ENCODE results near the gene ZNF462. TPM values are rescaled to one million over a fixed set of nuclear protein-coding genes. Genes with fewer than 3 reads are reported as not detected.

The ZNF462 gene
- total RNA-seq, 1 donor from 2014 or later = 108 TPM

DNA sequence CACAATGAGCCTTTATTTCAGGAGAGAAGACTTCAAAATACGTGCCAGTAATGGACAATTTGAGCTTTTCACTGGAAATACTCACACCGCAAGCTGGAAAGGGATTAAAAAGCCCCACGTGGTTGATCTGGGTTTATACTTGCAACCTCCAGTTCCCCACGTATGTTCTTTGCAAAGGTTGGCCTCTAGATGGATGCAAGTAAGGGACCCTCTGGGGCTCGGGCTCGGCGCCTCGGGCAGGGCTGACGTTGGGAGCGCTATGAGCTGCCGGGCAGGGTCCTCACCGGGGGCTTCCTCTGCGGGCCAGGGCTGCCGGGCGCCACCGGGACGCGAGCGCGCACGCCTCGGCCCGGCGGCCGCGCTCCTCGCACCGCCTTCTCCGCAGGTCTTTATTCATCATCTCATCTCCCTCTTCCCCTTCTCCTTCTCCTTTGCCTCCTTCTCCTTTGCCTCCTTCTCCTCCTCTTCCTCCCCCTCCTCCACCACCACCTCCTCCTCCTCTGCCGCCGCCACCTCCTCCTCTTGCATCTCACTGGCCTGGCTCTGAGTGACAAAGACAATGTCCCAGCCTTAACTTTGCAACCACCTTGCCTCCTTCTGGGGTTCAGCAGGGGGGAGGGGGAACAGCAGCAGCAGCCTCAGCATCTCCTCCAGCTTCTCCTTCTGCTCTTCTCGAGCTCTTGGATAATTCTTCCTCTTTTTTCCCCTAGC, 701 bp upstream of the ZNF462 start:
- DNase-seq (ENCODE audit: low spot score in 2 of 2) (peak in 1 of 2 donors; percentile 45), FAIRE-seq (no peak)

DNA sequence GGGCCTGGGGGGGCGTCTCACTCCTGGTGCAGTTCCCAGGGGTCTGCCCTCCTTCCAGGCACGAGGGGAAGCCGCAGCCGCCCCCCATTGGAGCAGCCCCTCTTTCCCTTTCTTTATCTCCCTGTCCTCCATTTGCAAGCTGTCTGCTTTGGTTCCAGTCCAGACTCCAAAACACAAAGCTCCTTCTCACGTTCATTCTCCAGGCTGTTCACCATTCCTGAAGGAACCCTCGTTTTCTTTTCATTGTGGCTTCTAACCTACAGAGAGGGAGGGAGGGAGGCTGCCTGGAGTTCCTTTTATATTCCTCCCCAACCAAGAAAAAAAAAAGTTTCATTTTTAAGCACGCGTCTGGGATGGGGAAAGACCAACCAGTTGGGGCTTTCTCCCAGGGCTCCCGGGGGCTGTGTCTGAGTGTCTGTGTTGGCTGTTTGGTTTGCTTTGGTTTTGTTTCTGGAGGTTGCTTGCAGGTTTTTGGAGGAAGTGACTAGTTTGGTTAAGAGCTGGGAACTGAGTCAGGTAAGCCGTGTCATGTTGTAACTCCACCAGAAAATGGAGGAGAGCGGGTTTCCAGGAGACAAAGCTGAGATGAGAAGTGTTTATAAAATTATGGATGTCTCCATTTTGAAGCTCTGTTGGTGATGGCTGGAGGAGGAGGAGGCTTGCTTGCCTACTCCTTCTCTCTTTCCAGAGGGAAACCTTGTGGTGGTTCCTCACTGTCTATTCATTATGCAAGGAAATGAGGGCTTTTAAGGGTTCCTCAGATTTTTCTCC, 1.6 kb downstream of the ZNF462 start:
- FAIRE-seq (no peak), DNase-seq (ENCODE audit: low spot score in 2 of 2) (no peak)

DNA sequence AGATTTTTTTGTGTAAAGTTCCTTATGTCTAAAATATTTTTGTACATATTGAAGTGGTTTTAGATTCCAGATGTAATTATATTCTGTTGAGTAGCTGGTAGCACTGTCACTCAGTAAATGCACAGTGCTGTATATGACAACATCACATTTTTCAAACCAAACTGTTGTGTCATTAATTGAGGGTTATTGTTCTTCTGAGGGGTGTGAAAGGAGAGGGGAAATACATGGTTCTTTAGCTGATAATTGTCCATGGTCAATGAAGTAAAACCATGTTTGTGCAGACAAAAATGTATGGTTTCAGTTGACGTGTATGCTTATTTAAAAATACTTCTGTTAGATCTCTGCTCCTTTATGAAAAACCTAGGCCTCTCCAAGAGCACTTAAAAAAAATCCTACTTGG, 3.3 kb downstream of the ZNF462 start:
- FAIRE-seq = no peak
- DNase-seq (ENCODE audit: low spot score in 2 of 2) = no peak

DNA sequence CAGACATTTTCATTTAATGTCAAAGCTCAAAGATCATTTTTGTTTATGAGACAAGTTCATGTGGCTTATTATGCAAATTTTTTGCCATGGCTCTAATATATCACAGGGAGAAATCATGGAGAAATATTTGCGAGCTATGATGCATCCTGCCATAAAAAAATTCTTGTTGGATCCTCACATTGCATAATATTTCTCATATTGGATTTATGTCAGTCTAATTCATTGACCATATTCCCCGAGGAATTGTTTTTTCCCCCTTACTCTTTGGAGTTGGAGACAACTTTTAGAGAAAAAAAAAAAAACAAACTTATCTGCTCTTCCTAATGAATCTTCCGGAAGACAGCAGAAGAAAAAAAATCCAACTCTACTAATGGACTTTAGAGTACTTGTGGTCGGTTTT, 4.3 kb downstream of the ZNF462 start:
- FAIRE-seq (no peak), DNase-seq (ENCODE audit: low spot score in 2 of 2) (no peak)

DNA sequence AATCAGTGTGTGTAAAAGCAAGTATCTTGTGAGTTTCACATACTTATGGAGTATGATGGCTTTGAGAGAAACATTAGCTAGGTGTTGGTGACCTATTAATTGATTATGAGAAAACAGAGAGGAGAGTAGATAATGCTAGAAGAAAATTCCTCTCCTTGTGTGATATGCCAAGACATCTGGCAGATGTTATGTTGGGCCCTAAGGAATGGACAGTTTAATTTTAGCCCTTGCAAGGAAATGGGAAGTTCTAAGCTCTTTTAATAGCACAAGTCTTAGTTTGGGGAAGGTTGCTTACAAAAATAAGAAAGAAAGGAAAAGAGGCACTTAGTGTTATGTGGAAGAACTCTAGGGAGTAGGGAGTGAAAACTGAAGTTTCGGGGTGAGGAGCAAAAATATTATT, 5.1 kb downstream of the ZNF462 start:
- no peak for FAIRE-seq
- DNase-seq (ENCODE audit: low spot score in 2 of 2) = no peak

DNA sequence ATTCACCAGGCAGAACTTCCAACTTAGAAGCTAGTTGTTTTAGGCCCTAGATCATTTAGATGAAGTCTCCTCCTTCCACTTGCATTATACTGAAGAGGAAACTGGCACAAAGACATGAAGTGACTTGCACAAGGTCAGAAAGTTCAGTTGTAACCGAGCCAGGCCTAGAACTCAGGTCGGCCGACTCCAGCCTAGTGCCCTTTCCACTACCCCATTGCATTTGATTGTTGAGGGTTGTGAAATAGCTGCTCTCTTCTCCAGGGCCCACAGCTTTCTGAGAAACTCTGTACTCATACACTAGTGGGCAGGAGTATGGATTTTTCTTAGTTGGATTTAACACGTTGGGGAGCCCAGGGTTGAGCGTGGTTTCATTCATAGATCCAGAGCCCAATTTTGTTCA, 5.6 kb downstream of the ZNF462 start:
- FAIRE-seq (no peak), DNase-seq (ENCODE audit: low spot score in 2 of 2) (no peak)

DNA sequence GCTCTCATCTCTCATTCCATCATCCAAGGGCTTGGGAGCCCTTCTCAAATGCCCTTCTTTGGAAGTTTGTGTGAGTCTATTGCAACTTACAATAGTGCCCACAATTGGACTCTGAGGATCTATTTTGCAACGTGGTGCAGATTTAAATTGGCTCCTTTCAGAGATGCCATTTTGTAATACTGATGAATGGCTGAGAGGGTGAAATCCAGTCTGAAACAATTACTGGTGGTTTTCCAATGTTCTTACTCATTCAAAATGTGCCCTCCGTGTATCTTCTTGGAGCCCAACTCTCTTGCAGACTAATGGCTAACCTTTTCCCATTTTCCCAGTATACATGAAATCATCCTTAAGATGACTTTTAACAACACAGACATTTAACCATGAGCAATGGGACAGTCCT, 6.1 kb downstream of the ZNF462 start:
- DNase-seq (ENCODE audit: low spot score in 2 of 2) (no peak), FAIRE-seq (no peak)

DNA sequence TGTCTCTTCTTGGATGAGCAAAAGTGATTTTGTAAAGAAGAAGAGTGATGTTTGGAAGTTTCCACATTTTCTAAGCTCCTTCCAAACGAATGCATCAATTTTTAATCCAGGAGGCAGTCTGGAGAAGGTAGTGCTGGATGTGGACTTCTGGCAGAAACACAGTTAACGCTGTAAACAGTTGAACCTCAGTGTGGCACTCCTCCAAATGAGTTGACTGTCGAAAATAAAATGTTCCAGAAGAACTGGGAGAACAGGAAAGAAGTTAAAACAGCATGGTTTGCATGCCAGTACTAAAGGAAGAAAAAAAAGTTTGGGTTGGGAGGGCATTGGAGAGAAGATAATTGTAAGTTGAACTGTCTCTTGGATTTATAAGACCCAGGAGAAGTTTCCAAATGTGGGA, 6.5 kb downstream of the ZNF462 start:
- DNase-seq (ENCODE audit: low spot score in 2 of 2) (no peak), FAIRE-seq (no peak)

DNA sequence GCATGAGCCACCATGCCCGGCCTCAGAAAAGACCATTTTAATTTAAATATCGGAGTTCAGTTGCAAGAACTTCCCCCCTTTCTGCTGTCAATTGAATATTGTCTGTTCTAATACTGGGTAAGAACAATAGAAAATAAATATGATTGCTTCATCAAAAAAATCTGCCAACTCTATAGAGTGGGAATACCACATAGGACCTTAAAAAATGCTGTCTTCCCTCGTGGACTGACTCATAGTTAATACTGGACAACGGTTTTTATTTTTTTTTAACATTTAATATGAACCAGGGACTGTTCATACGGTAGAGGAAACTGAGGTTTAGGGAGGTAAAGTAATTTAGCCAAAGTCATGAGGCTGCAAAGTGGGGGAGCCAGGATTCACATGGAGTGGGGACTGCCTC, 9.7 kb downstream of the ZNF462 start:
- DNase-seq (ENCODE audit: low spot score in 2 of 2) = no peak
- no peak for FAIRE-seq

DNA sequence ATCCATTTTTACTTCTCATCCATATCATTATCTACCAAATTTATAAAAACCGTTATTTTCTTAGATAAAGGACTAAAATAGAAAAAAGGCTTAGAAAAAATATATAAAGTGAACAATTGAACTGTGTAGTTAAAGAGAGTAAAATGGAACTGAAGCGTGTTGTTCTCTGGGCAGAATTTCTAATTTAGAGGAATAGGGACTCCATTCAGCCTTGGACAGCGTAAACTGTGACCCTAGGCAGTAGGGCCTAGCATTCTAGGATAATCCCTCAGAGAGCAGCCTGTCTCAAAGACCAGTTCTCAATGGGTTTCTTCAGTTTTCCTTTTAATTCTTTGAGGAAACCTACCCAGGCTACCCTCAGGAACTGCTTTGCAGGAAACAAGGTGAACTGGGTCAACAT, 11.1 kb downstream of the ZNF462 start:
- FAIRE-seq (no peak), DNase-seq (ENCODE audit: low spot score in 2 of 2) (no peak)

DNA sequence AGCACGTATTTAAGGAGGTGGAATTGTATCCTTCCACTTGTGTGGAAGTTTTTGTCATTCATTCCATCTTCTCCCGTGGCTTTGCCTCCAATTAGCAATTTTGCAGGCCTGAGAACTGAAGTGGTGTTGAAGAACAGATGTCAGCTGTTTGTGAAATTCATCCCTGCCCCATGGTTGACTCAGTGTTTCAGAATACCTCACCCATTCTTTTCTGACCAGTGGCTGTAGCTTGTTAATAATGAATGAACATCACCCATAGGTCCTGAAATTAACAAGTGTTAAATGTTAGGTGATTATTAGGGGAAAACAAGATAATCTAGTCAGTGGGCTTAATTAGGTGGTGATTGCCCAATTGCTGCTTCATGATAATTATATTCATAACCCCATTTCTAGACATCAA, 11.7 kb downstream of the ZNF462 start:
- DNase-seq (ENCODE audit: low spot score in 2 of 2) (no peak), FAIRE-seq (no peak)

DNA sequence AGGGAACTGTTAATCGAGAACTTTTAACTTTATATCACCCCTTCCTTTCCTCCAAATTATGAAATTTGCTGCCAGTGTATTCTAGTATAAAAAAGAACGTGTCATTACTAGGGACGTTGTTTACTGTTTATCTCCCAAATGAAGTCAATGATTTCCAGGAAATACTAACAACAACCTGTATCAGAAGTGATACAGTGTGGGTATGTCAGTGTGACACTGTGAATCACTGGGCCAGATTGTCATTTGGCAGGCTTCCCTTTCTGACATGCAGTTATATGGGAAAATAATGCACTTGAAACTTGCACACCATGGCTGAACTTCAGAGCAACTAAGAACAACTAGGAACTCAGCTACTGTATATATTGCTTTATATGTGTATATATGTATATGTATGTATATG, 12.6 kb downstream of the ZNF462 start:
- FAIRE-seq = no peak
- no peak for DNase-seq (ENCODE audit: low spot score in 2 of 2)

DNA sequence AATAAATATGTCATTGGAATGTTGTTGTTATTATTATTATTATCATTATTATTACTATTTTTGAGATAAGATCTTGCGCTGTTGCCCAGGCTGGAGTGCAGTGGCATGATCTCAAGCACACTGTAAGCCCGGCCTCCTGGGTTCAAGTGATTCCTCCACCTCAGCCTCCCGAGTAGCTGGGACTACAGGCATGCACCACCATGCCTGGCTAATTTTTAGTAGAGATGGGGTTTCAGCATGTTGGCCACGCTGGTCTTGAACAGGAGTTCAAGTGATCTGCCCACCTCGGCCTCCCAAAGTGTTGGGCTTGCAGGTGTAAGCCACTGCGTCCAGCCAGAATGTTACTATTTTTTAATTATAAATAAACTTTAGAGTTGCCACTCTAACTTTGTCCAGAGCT, 14.4 kb downstream of the ZNF462 start:
- no peak for DNase-seq (ENCODE audit: low spot score in 2 of 2)
- FAIRE-seq = no peak

DNA sequence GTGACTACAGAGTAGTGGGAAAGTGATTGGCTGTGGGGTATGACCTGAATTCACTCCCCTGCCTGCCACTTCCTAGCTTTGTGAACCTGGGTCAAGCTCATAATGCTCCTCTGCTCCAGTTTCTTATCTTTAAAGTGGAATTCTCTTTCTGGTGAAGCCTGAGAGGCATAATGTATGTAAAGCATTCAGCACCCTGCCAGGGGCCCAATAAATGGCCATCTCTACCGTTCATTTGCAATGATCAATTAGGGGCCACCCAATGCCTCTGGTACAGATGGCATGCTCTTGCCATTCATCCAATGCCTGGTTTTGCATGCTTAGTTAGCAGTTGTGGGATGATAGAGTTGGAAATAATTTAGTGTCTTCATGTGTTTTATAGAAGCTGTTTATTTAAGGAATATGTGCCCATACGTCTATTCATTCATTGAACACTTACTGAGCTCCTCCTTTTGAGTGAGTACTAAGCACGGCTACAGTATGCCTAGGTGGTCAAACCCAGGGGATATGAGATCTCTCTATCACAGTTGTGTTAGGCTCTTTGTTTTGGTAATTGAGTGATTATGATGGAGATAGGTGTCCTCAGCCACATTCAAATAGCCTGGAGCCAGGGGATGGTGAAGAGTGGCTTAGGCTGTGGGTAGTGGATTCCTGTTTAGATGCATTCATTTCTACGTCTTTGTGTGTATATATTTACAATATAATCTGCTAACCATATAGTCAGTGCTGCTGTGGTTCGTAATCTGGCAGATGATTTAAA, 15.3 kb downstream of the ZNF462 start:
- DNase-seq (ENCODE audit: low spot score in 2 of 2) (no peak), FAIRE-seq (no peak)

DNA sequence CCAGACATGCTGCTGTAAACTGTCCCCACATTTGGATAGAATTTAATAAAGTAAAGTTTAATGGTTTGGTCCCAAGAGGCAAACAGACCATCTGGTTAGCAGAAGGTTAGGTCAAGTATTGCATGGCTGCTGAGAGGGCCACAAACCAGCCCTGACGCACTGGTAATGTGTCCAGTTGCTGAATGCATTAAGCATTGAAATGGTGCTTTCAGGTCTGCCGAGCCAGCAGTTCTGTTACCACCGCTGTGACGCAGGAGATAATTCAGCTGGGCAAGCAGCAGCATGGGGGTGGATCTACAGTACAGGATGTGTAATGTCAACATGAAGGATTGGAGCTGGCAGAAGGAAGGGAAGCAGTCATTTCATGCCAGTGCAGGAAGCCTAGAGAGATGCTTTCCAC, 16.0 kb downstream of the ZNF462 start:
- FAIRE-seq (no peak), DNase-seq (ENCODE audit: low spot score in 2 of 2) (no peak)

DNA sequence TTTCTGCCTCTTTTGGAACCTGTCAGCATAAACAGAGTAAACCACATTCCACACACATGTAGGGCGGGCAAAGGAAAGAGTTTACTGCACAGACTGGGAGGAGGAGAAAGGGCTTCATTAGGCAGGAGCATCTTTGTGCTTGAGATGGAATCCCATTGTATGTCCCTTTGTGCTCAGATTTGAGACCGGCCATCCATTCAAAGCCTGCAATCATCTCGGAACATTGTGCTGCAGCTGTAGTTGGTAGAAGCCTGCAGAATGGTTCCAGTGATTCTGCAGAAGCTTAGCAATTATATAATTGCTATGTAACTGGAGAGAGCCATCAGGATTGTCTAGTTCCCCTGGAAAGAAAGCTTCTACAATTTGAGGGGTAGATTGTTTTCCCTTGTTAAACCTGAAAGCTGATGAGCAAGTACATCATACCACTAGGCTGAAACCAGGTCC, 16.5 kb downstream of the ZNF462 start:
- DNase-seq (ENCODE audit: low spot score in 2 of 2) = no peak
- no peak for FAIRE-seq

DNA sequence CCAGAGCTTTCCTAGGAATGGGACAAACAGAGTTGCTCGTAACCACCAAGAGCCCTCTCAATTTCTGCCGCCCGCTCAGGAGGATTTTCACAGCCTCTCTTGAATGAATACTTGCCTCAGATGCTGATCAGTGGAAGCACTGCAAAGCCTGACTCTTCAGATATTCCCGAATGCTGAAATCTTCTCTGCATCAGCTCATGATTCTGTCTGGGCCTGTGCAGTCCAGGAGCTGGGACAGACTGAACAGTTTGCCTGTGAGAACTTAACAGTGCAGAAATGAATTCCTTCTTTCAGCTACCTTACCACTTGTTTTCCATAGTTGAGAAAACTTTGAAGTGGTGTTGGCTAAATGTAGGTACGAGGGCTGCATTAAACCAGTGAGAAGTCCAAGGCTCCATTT, 17.1 kb downstream of the ZNF462 start:
- FAIRE-seq (no peak), DNase-seq (ENCODE audit: low spot score in 2 of 2) (no peak)

DNA sequence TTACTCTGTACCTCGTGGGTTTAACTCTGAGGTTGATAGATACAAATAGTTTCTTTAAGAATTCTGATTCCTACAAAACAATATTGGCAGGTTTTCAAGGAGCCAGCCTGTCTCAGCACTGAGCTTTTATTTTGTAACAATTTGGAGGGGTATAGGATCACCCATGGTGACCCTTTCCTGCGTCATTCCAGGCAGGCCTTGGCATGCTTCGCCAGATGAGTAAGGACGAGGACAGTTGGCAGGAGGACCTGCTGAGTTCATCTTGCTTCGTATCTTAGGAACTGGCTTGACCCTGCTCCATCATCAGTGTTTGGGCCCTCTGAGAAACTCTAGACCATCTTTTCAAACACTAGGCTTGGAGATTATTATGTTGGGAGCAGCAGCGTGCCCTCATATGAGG, 17.9 kb downstream of the ZNF462 start:
- no peak for FAIRE-seq

DNA sequence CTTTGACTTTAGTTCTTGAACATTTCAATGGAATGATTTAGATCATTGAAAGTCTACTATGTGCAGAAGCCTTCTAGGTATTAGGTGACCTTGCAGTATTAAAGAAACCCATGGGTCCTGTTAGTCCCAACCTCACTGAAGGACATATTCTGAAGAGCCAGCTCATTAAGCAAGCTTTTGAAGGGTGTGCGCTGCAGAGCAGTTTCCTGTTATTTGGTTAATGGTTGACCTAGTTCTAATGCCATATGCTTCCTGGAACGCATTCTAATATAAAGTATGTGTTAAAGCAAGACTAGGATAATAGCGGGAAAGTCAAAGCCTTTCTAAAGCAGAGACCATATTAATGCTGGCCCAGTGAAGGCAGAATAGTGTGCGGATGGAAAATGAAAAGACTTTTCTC, 20.1 kb downstream of the ZNF462 start:
- DNase-seq (ENCODE audit: low spot score in 2 of 2) (no peak), FAIRE-seq (no peak)

More for the DNA sequence above, 17.9 kb downstream of the ZNF462 start:
- no peak for DNase-seq (ENCODE audit: low spot score in 2 of 2)

DNA sequence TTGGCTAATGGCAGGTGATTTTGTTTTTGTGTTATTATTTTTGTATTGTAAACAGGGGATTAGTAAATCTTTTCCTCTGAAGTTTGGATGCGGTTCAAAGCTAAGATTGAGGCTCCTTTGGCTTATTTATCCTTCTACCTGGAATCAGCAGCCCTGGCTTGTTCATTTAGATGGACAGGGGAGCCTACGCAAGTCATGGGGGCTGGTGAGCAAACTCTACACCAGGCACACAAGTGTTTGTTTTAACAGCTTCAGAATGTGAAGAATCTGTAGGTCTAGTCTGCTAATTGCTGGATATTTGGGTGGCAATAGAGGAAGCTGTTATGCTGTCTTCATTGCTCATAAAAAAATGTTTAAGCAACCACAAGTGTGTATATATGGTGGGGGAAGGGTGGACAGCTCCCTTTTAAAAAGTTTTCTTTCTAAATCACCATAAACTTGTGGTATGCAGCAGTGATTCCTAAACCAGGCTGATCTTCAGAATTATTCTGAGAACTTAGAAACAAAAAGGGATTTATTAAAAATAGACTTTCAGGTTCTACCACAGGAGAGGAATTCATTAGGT, 20.7 kb downstream of the ZNF462 start:
- no peak for DNase-seq (ENCODE audit: low spot score in 2 of 2)
- no peak for FAIRE-seq

DNA sequence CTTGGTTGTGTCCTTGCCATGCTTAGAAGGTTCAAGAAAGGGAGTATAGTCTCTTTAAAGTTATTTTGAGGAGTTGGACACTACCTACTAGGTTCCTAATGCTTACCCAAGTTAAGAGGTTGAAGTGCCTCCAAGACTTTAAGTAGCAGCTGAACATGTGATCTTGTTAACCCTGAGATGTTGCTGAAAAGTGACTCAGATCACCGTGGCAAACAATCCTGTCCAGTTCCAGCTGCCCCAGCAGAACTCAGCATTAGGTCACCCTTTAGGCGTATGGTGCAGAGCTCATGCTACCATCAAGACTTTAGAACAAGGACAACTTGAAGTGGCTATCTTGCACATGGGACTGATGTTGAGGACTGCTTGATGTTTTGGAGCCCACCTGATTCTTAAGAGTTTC, 22.5 kb downstream of the ZNF462 start:
- DNase-seq (ENCODE audit: low spot score in 2 of 2) (no peak), FAIRE-seq (no peak)
